Activated gamma-delta T cell treated with anti-CD3 and anti-CD28 coated beads, Interleukin-2, amount 50 U/mL, for 16 hours (primary cell): ENCODE results near the gene REG1A.

Experiments
- DNase-seq: peaks from one replicate; pipeline ENCODE4 v3.0.0-alpha.2; 2020; ENCODE audit warnings: low read depth

The REG1A gene

DNA sequence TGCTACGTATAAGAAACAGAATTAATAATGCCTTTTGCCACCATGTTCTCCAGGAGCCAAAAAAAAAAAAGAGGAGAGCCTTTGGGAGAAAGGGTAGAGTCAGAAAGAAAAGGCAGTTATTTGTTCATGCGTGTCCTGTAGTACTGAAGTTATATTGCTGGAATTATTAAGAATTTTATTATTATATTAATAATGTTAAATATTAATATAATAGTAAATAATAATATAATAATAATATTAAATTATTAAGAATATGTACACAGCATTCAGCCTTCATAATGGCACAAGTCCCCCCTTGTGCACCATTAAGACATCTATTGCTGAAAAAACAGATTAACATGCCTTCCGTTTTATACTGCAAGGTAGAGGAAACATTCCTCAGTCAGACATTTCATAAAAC lies 8.1 kb downstream of the REG1A start:
- DNase-seq: no peak

DNA sequence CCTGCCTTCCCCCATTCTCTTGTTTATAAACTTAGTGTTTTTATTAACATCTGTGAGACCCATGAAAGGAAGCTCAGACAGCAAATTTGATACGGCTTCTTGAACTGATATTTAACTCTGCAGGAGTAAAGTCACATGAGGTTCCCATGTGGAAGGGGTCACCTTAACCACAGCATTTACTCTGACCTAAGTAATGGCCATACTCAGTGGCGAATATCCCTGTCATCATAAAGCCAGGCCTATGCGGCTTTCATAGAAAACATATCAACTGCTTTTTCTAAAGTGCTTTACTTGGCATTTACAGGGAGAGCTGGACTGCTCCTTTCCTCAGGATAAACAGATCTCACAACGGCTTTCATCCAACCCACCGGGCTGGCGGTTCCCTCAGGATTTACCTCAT lies 9.0 kb downstream of the REG1A start:
- no peak for DNase-seq

DNA sequence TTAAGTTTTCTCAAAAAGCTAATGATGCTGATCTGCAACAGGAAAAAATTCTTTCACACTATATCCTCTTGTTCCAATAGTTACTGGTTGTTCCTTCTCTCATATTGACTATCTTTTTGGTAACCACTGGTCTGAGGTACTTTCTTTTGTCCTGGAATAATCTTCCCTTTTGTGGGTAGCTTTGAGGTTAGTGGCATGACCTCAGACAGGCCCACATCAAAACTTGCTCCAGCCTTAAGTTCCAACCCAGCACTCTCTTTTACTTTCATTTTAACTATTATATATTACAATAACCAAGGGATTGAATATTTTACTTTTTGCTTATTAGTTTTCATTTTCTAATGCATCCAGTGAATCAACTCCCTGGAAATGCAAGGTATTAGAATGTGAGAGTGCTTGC lies 9.5 kb downstream of the REG1A start:
- DNase-seq: no peak

DNA sequence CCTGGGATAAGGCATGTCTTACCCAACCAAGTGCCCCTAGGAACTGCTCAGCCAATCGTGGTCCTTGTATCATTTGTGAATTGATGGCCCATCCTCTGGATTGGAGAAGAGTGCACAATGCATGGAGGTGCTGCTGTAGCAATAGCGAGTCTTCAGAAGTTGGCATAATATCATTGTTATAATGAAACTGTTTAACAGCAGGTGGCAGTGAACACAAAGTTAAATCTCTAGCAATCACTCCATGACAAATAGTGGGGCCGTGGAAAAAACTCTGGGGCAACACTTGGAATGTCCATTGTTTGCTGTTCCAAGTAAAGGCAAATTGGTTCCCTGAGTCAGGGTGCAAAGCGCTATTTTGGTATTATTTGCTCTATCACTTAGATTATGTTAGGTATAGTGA lies 11.4 kb downstream of the REG1A start:
- DNase-seq: no peak

DNA sequence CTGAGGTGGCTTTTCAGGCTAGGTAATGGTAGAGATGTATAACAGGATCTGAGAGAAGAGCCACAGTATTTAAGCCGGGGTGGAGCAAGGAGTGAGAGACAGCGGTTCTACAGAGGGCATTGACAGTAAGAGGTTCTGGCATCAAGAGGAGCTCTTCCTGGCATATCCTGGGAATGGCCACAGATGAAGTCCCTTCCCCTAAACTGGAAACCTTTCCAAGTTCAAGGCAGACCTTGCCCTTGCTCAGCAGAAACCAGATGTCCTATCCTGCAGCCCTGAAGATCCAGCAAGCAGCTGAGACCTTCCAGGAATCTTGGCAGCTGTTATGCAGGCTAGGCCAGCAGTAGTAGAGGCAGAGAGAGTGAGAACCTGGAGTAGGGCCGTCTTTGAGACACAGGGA lies 18.1 kb downstream of the REG1A start:
- DNase-seq: no peak

DNA sequence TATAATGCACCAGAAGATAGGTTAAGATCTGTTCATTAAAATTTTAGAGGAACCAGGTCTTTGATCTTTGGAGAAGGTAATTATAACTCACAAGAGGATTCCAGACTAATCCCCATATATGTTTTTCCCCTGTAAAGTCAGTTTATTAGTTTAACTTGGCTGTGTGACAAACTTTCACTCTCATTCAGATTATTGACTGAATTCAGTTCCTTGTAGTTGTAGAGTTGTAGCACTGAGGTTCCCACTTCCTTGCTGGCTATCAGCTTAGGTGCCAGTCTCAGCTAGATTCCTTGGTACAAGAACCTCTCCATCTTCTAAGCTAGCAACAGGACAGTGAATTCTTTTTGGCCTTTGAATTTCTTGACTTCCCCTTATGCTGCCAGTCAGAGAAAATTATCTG lies 19.1 kb downstream of the REG1A start:
- no peak for DNase-seq

DNA sequence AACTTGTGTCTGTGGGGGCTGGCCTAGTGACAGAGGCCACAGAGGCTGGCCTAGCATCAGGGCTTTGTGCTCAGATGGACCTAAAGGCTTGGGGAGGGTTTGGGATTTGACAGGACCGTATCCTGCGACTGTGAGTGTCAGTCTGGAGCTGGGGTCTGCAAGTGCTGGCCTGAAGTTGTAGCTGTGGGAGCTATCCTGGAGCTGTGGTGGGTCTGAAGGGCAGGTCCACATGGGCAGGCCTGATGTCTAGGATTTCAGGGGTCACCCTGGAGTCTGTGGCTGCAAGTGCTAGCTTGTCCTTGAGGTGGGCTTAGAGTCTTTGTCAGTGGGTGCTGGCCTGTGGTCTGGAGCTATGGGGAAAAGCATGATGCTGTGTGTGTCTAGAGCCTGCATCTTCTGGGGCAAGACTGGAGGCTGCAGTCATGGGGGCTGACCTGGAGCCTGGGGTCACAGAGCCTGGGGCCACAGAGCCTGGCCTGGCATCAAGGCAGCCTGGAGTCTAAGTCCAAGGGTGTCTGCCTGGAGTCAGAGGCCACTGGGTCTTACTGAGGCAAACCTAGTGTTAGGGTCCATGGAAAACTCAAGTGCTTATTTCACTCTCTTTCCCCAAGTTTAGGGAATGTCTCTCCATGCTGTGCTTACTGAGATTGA lies 35.7 kb downstream of the REG1A start:
- no peak for DNase-seq

DNA sequence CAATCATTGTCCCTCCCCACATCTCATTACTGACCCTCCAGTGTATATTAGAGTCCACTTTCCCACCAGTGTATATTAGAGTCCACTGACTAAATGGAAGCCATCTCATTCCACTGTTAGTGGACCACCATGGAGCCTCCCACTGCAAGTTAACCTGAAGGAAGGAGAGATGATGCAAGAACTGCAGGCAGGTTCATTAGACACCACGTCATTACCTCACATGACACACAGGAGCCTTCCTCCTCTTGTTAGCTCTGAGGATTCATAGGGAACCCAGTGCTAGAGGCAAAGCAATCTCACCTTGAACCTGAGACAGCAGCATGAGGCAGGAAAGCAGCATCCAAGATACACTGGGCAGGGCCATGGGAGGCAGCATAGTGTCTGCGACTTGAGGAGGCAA lies 38.7 kb downstream of the REG1A start:
- no peak for DNase-seq

DNA sequence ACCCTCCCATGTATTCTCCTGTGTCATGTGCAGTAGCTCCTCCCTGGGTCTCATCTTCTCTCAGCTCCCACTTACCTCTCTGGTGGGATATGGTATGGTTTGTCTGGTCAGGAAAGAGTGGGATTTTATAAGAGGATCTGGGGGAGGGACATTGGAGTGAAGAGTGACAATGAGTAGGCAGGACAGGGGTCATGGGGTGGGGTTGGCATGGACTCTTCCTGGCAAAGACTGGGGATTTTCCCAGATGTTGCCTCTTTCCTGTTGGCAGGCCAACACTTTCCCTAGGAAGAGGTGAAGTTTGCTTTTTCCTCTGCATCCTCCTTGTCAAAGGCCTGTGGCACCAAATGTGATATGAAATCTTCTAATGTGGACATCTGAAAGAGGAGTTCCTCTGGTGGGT lies 39.4 kb downstream of the REG1A start, which contains the start of gene REG3A:
TSS of gene REG3A (minus strand) at position 101 of the 400 bp plus-strand sequence. CDS start 348 bp downstream, outside the sequence.
- DNase-seq: no peak

DNA sequence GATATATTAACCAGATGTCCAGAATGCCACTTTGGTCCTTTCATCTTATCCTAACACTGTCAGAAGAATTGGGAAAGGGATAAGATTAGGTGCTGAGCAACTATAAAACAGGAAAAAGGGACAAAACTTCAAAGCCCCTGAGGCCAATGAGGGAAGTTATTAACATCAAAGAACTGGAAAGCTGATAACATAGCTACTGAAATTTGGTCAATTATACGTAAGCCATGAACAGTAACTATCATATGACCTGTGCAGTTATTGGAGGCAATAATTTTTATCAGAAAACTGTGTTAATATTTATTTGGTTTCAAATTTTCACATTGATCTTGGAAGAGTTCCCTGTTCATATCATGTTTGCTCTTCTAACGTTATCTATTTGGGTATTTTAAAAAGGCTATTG lies 41.8 kb downstream of the REG1A start:
- DNase-seq: no peak

DNA sequence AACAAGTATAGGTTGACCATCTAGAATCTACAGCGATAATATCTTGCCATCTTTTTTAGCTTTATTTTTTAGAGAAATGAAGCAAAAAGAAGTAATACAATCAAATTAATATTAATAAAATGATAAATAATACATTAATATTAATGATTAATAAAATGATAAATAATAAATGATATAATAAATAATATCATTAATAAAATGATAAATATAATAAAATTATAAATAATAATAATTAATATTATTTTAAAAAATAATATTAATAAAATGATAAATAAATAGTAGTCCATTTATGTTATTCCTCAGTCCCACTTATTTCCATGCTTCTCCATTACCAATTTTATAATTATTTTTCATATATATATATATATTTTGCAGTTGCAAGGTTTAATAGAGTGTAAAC lies 42.5 kb downstream of the REG1A start:
- no peak for DNase-seq

DNA sequence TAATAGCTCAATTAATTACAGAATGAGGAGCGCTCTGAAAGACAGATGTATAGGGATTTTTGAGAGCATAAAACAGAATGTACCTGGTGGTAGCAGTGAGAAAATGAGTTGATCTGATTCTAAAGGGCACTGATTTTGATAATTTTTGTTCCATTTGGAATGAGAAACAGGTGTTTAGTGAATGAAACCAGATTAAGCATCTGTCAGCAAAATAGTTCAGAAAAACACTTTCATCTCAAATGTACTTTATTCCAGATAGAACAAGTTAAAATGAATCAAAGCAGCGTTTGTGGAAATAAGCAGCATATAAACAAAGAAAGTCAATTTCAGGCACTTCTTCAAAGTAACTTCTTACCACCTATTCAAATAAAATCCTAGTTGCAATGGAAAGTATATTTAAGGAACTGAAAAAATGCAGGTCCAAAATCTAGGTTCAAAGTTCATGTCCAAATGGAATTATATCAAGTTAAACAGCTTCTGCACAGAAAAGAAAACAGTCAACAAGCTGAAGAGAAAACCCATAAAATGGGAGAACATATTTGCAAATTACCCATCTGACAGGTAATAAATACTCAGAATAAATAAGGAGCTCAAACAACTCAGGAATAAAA lies 51.2 kb downstream of the REG1A start:
- no peak for DNase-seq
